ENCODE results near the gene MMP2. TPM values are rescaled to one million over a fixed set of nuclear protein-coding genes. Genes with fewer than 3 reads are reported as not detected.

MMP2 gene
- total RNA-seq, 1 donor from 2014 or later, result 87.4 TPM

GRCh38 chr16:55489119-55489955 lies 10.3 kb downstream of the MMP2 start:
- H3K36me3 ChIP-seq, result peaks cover 44% of the 10 kb centered on the region

GRCh38 chr16:55489956-55490265 lies 10.9 kb downstream of the MMP2 start:
- peaks cover 38% of the 10 kb centered on the region for H3K36me3 ChIP-seq
- H3K4me1 ChIP-seq, result peaks cover 21% of the 10 kb centered on the region
- H3K27ac ChIP-seq (replicated peaks), result no peak overlapping the region
- no peaks in the 10 kb centered on the region for H3K27me3 ChIP-seq (ENCODE audit: low read depth)
- TF ChIP-seq CTCF (IDR thresholded peaks at IDR 0.05; ENCODE audit: borderline replicate concordance), result no peak
- no peak for DNase-seq
- intact Hi-C loops (cut with micrococcal nuclease), result loop anchor here (10.0 kb wide), 1 partner anchor 215 kb away; no protein-coding TSS in a partner anchor
- no peak overlapping the region for H3K4me3 ChIP-seq
- H3K9me3 ChIP-seq (replicated peaks), result no peaks in the 10 kb centered on the region

More at GRCh38 chr16:55489119-55489955, 10.3 kb downstream of the MMP2 start:
- Histone ChIP-seq H3K9me3 (replicated peaks) (no peaks in the 10 kb centered on the region), H3K4me3 (no peak overlapping the region), H3K27ac (replicated peaks) (no peak overlapping the region), H3K4me1 (peaks cover 15% of the 10 kb centered on the region), H3K27me3 (ENCODE audit: low read depth) (no peaks in the 10 kb centered on the region)
- no peak for TF ChIP-seq CTCF (IDR thresholded peaks at IDR 0.05; ENCODE audit: borderline replicate concordance)
- DNase-seq, result no peak
- intact Hi-C loops (cut with micrococcal nuclease), result no loop called here

DNA sequence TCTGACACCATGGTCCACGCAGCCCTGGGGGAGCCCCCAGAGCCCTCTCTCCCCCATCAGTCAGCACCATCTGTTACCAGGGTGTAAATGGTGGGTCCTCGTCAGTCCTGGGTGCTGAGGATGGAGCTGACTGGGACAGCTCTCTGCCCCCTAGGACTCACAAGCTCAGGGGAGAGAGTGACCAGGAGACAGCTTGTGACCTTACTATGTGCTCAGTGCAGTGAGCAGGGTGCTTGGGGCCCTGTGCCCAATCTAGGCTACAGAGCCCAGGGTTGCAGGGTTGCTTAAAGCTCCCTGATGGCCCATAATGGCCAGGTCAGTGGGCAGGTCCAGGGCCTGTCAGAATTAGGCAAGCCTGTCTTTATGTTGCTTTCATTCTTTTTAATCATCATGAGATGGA lies 11.3 kb downstream of the MMP2 start:
- intact Hi-C loops (cut with micrococcal nuclease), result loop anchor here (10.0 kb wide), 1 partner anchor 214 kb away; no protein-coding TSS in a partner anchor
- Histone ChIP-seq H3K9me3 (replicated peaks) (no peaks in the 10 kb centered on the region), H3K4me3 (no peak overlapping the region), H3K36me3 (peaks cover 34% of the 10 kb centered on the region), H3K4me1 (peaks cover 25% of the 10 kb centered on the region), H3K27ac (replicated peaks) (no peak overlapping the region), H3K27me3 (ENCODE audit: low read depth) (no peaks in the 10 kb centered on the region)
- no peak for DNase-seq
- TF ChIP-seq CTCF (IDR thresholded peaks at IDR 0.05; ENCODE audit: borderline replicate concordance), result no peak

DNA sequence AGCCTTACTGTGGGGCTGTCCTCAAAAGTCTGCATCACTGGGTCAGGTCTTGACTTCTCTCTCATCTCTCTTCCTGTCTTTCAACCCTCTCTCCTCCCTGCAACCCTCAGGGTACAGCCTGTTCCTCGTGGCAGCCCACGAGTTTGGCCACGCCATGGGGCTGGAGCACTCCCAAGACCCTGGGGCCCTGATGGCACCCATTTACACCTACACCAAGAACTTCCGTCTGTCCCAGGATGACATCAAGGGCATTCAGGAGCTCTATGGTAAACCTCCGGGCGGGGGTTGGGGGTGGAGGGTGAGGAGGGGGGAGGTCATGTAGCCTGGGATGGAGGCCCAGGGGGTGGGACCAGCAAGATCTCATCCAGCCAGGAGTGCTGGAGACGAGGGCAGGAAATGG lies 12.7 kb downstream of the MMP2 start:
- Histone ChIP-seq H3K27me3 (ENCODE audit: low read depth) (no peaks in the 10 kb centered on the region), H3K4me3 (no peak overlapping the region), H3K36me3 (peaks cover 28% of the 10 kb centered on the region), H3K9me3 (replicated peaks) (no peaks in the 10 kb centered on the region), H3K27ac (replicated peaks) (peak overlapping the region; percentile 19), H3K4me1 (peaks cover 32% of the 10 kb centered on the region)
- TF ChIP-seq CTCF (IDR thresholded peaks at IDR 0.05; ENCODE audit: borderline replicate concordance), result no peak
- no peak for DNase-seq
- intact Hi-C loops (cut with micrococcal nuclease), result loop anchor here (10.0 kb wide), 1 partner anchor 213 kb away; no protein-coding TSS in a partner anchor

DNA sequence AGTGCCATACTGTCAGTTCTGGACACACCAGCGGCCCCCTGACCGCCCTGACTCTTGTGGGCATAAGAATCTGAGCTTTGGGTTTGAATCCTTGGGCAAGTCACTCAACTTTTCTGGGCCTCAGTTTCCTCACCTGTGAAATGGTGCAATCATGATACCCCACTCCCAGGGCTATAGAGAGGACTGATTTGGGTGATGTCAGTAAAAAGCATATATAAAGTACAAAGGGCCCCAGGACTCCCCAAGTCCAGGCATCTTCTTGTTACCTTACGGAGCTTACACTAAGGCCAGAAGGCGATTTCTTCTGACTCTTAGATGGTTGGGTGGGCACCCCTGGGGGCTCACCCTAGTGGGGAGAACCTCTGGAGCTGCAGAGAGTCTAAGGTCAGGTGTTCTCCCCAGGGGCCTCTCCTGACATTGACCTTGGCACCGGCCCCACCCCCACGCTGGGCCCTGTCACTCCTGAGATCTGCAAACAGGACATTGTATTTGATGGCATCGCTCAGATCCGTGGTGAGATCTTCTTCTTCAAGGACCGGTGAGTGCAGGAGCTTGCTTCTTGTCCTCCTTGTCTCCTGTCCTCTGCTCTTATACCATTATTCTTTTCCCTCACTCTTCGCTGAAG lies 13.9 kb downstream of the MMP2 start:
- Histone ChIP-seq H3K36me3 (peaks cover 27% of the 10 kb centered on the region), H3K27me3 (ENCODE audit: low read depth) (no peaks in the 10 kb centered on the region), H3K4me1 (peaks cover 32% of the 10 kb centered on the region), H3K27ac (replicated peaks) (no peak overlapping the region), H3K9me3 (replicated peaks) (no peaks in the 10 kb centered on the region), H3K4me3 (no peak overlapping the region)
- intact Hi-C loops (cut with micrococcal nuclease), result loop anchor here (10.0 kb wide), 1 partner anchor 212 kb away; no protein-coding TSS in a partner anchor
- no peak for TF ChIP-seq CTCF (IDR thresholded peaks at IDR 0.05; ENCODE audit: borderline replicate concordance)
- no peak for DNase-seq
